Stimulated activated CD4-positive, alpha-beta T cell treated with anti-CD3 and anti-CD28 coated beads, Interleukin-1b, Interleukin-23, amount 100 ng/mL, for 4 hours (primary cell): ENCODE data around the gene RIPOR2.
"Not testable (repeated sequence)": the region's sequence is repeated elsewhere in the genome, so short reads cannot be mapped to it uniquely, and the experiment has no call there.

ENCODE experiments used
- DNase-seq, 2 donors: peaks; one replicate each; pipeline ENCODE4 v3.0.0-alpha.2; 2020; ENCODE audit warnings: low read depth in 2 of 2

The RIPOR2 gene

GRCh38 chr6:24764833-24765828 is 170.6 kb downstream of the RIPOR2 start:
- not testable (repeated sequence) for DNase-seq

DNA sequence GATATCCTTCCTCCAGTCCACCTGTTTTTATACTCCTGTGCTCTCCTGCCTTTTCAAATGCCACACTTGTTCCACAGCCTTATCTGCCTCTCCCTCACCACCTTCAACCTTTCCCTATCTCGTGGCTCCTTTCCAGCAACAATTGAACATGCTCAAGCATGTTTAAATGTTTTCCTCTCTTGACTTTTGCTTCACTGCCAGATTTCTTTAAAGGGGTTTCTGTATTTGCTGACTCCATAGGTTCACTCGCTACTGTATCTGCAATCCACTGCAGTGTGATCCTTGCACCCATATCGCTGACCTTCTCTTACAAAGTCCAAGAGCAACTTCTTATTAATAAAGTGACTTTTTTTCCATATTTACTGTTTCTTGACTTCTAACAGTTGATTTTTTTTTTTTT is 172.2 kb downstream of the RIPOR2 start:
- no peak for DNase-seq

DNA sequence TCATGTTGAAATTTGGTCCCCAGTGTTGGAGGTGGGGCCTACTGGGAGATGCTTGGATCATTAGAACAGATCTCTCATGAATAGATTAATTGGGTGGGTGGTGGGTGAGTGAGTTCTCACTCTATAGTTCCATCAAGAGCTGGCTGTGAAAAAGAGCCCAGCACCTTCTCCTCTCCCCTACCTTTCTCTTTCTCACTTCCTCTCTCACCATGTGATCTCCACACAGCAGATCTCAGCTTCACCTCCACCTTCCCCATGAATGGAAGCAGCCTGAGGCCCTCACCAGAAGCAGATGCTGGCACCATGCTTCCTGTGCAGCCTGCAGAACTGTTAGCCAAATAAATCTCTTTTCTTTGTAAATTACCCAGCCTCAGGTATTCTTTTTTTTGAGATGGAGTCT is 173.9 kb downstream of the RIPOR2 start:
- no peak for DNase-seq

DNA sequence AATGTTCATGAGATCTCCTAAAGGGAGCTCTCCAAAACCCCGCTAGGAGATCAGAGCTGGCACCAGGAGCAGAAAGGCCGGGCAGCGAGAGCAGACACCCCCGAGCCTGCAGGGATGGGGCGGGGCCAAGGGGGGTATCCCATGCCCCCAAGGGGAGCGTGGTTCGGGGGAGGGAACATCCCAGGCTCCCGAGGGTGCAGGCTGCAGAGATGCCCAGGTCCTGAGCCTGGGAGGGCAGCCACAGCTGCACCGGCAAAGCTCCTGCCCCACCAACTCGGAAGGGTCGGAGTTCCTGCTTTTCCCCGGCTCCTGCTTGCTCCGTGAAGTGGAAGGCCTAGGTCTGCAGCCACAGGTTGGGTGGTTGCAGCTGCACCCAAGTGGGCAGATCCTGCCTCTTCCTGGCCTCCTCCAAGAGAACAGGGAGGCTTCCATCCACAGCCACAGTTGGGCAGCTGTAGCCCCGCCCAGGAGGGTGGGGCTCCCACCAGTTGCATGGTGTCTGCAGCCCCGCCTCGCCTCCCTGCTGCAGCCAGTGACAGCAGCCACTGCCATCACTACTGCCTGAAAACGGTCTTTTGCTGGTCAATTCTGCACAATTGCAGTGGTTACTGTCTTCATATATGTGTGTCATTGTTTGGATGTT is 174.4 kb downstream of the RIPOR2 start:
- DNase-seq = no peak

DNA sequence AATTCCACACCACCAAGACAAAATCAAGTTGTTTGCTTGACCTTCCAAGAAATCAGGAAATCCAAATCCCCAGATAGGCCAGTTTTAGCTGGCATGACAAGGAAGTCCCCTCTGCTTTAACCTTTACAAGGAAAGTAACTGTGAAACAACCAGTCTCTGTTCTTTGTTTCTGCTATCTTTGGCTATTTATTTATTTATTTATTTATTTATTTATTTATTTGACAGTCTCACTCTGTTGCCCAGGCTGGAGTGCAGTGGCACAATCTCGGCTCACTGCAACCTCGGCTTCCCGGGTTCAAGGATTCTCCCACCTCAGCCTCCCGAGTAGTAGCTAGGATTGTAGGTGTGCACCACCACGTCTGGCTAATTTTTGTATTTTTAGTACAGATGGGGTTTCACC is 175.6 kb downstream of the RIPOR2 start:
- DNase-seq = no peak

GRCh38 chr6:24759718-24760117 is 176.0 kb downstream of the RIPOR2 start:
- no peak for DNase-seq

GRCh38 chr6:24757611-24758010 is 178.1 kb downstream of the RIPOR2 start:
- DNase-seq = no peak

DNA sequence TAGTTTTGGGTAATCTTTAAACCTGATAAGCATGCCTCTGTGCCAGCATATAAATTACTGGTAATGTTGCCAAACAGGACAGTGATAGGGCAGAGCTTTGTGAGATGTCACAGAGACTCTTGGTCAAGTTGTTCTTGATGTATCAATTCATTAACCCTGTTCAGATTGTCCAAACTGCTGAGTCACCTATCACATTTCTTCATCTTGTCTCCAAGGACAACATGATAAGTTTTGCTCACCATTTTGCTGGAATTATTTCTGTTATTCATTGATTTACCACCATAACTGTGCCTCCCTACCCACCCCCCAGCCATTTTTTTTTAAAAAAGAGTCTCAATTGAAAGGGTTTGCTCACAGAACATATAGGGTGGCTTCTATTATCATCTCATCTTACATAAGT is 180.5 kb downstream of the RIPOR2 start:
- no peak for DNase-seq

GRCh38 chr6:24754378-24754777 is 181.4 kb downstream of the RIPOR2 start:
- not testable (repeated sequence) for DNase-seq
